GM12878 (cell line): ENCODE data around the gene DYNC1I2. TPM values are rescaled to one million over a fixed set of nuclear protein-coding genes. Genes with fewer than 3 reads are reported as not detected.

Source experiments
- ATAC-seq: fragments of 200-7000 bp; cut with Tn5 transposase; 3 replicates; pipeline ENCODE4 v1.9.1; 2020; ENCODE audit warnings: mild to moderate bottlenecking, moderate library complexity
- BruUV-seq: library from RNA; stranded (reverse); fragments of 400-500 nt; replicated peaks from 2 replicates; lab custom pipeline; 2021; lab: Mats Ljungman, UMichigan
- CTCF ChIA-PET: fragments of 300-600 bp; sonication (Branson Sonifier 250); formaldehyde crosslinking; extraction: SDS; loops from one replicate; lab custom pipeline; 2021; ENCODE audit warnings: inconsistent platforms; lab: Yijun Ruan, JAX
- POLR2A ChIA-PET: fragments of 350-600 bp; formaldehyde crosslinking; extraction: SDS; loops from one replicate; lab custom pipeline; 2021; ENCODE audit warnings: inconsistent platforms; lab: Charles Lee
- RAD21 ChIA-PET: fragments of 300-600 bp; sonication (Branson Sonifier 250); formaldehyde crosslinking; loops from one replicate; lab custom pipeline; 2023; ENCODE audit warnings: antibody characterized with exemption; ENCODE audit not compliant: unreplicated experiment; lab: Charles Lee
- SMC1A ChIA-PET: fragments of 300-600 bp; sonication (Branson Sonifier 250); formaldehyde crosslinking; loops from one replicate; lab custom pipeline; 2023; ENCODE audit not compliant: unreplicated experiment, uncharacterized antibody; lab: Charles Lee
- DNase-seq: peaks from one replicate; pipeline ENCODE4 v3.0.0-alpha.2; 2011; ENCODE audit warnings: low read depth, low spot score
- FAIRE-seq: peaks from 3 replicates; lab custom pipeline; 2011; peaks lifted over from hg19 to GRCh38; lab: Jason Lieb, UNC
- H2AFZ ChIP-seq: 2 replicates; pipeline ENCODE4 v1.6.0; 2011; ENCODE audit warnings: low read depth, low read length, control low read depth; ENCODE audit not compliant: control insufficient read depth
- H3K27ac ChIP-seq: 2 replicates; pipeline ENCODE4 v1.5.1; 2011; ENCODE audit warnings: control low read depth; ENCODE audit not compliant: control insufficient read depth, insufficient read depth
- H3K27me3 ChIP-seq, 2 experiments: replicated peaks in 1 of 2; 2 replicates each; pipeline versions ENCODE4 v1.6.0 to v1.6.1; 2011; ENCODE audit warnings: low read length in 1 of 2; ENCODE audit not compliant: control insufficient read depth in 2 of 2, insufficient read depth in 2 of 2
- H3K36me3 ChIP-seq, 2 experiments: 2 replicates each; pipeline ENCODE4 v1.5.1; 2011; ENCODE audit warnings: low read length in 1 of 2; ENCODE audit not compliant: control insufficient read depth in 2 of 2, insufficient read depth in 2 of 2
- H3K4me1 ChIP-seq: 2 replicates; pipeline ENCODE4 v1.6.1; 2011; ENCODE audit warnings: mild to moderate bottlenecking, low read length, moderate library complexity, mixed read lengths; ENCODE audit not compliant: control insufficient read depth, insufficient read depth
- H3K4me2 ChIP-seq: 2 replicates; pipeline ENCODE4 v1.6.0; 2011; ENCODE audit warnings: control low read depth; ENCODE audit not compliant: control insufficient read depth, insufficient read depth
- H3K4me3 ChIP-seq: fragments of 200-600 bp; sonication (generic); 2 replicates; pipeline ENCODE4 v1.5.1; 2016
- H3K79me2 ChIP-seq: 2 replicates; pipeline ENCODE4 v1.6.0; 2011; ENCODE audit warnings: low read length; ENCODE audit not compliant: control insufficient read depth, insufficient read depth
- H3K9ac ChIP-seq: 2 replicates; pipeline ENCODE4 v1.8.0; 2011; ENCODE audit warnings: low read length, control low read depth, mixed read lengths; ENCODE audit not compliant: control insufficient read depth, insufficient read depth
- H3K9me3 ChIP-seq: replicated peaks from 3 replicates; pipeline ENCODE4 v1.5.1; 2011; ENCODE audit warnings: mild to moderate bottlenecking, low read length; ENCODE audit not compliant: control insufficient read depth, insufficient read depth
- H4K20me1 ChIP-seq: 2 replicates; pipeline ENCODE4 v1.6.0; 2011; ENCODE audit not compliant: control insufficient read depth, insufficient read depth
- ATF7 ChIP-seq: fragments of 450-650 bp; IDR thresholded peaks from 2 replicates; pipeline ENCODE4 v1.6.1; 2016; ENCODE audit warnings: low read depth, mild to moderate bottlenecking
- BACH1 ChIP-seq: fragments of 450-650 bp; IDR thresholded peaks from 2 replicates; pipeline ENCODE4 v1.6.1; 2017; ENCODE audit warnings: mild to moderate bottlenecking, borderline replicate concordance
- BCL11A ChIP-seq: IDR thresholded peaks from 2 replicates; pipeline ENCODE4 v1.6.1; 2011; ENCODE audit warnings: low read depth, low read length
- CBX5 ChIP-seq: sonication (generic); IDR thresholded peaks from 2 replicates; pipeline ENCODE4 v1.6.1; 2016; ENCODE audit warnings: low read depth, moderate library complexity, mild to moderate bottlenecking, inconsistent platforms
- DPF2 ChIP-seq: fragments of 450-650 bp; IDR thresholded peaks from 2 replicates; pipeline ENCODE4 v1.6.1; 2017; ENCODE audit warnings: mild to moderate bottlenecking
- EED ChIP-seq: sonication (generic); IDR thresholded peaks from 2 replicates; pipeline ENCODE4 v1.6.1; 2016; ENCODE audit warnings: antibody characterized with exemption, low read depth
- EZH2 ChIP-seq: IDR thresholded peaks from 2 replicates; pipeline ENCODE4 v1.6.1; 2012; ENCODE audit warnings: low read depth, mild to moderate bottlenecking, control low read depth, inconsistent platforms, low read length, borderline replicate concordance; ENCODE audit not compliant: control insufficient read depth
- FOXK2 ChIP-seq: fragments of 450-650 bp; IDR thresholded peaks from 2 replicates; pipeline ENCODE4 v1.6.1; 2017; ENCODE audit warnings: mild to moderate bottlenecking, moderate library complexity
- GATAD2B ChIP-seq: fragments of 450-650 bp; conservative IDR thresholded peaks from 2 replicates; pipeline ENCODE4 v1.6.1; 2017; ENCODE audit warnings: low read depth, mild to moderate bottlenecking, moderate library complexity
- HDAC2 ChIP-seq: fragments of 200-600 bp; sonication (generic); IDR thresholded peaks from 2 replicates; pipeline ENCODE4 v1.6.1; 2017
- IKZF1 ChIP-seq: fragments of 450-650 bp; conservative IDR thresholded peaks from 2 replicates; pipeline ENCODE4 v1.6.1; 2017; ENCODE audit warnings: antibody characterized with exemption, mild to moderate bottlenecking
- KDM1A ChIP-seq: fragments of 200-600 bp; sonication (generic); IDR thresholded peaks from 2 replicates; pipeline ENCODE4 v1.6.1; 2016; ENCODE audit warnings: borderline replicate concordance
- NRF1 ChIP-seq: conservative IDR thresholded peaks from 2 replicates; pipeline ENCODE4 v1.6.1; 2011; ENCODE audit warnings: mild to moderate bottlenecking, low read depth, low read length, improper control_type of control experiment
- POU2F2 ChIP-seq: IDR thresholded peaks from 3 replicates; pipeline ENCODE4 v1.6.1; 2011; ENCODE audit warnings: low read depth, mild to moderate bottlenecking, low read length, borderline replicate concordance
- RCOR1 ChIP-seq: conservative IDR thresholded peaks from 2 replicates; pipeline ENCODE4 v1.6.1; 2012; ENCODE audit warnings: low read depth, low read length, improper control_type of control experiment
- SIX5 ChIP-seq: IDR thresholded peaks from 2 replicates; pipeline ENCODE4 v1.6.1; 2011; ENCODE audit warnings: mild to moderate bottlenecking, low read depth, low read length, moderate library complexity; ENCODE audit not compliant: severe bottlenecking
- SMARCA5 ChIP-seq: fragments of 450-650 bp; IDR thresholded peaks from 2 replicates; pipeline ENCODE4 v1.6.1; 2017; ENCODE audit warnings: mild to moderate bottlenecking
- in situ Hi-C: fragments of 300-500 bp; cut with MboI; formaldehyde crosslinking; loops from 9 replicates; pipeline ENCODE4 v1.14.3; 2018; ENCODE audit warnings: mixed read lengths
- intact Hi-C: fragments of 100-400 bp; cut with micrococcal nuclease; formaldehyde crosslinking; loops from one replicate; pipeline ENCODE4 v1.14.2; 2022; ENCODE audit not compliant: unreplicated experiment
- polyA plus RNA-seq, 11 experiments: library from polyadenylated mRNA; depleted of rRNA in 4 of 11; unstranded in 6 of 11; stranded (reverse) in 5 of 11; fragments of >200 nt; fragmentation: Nextera tagmentation in 4 of 11; fragmentation: Illumina TruSeq in 1 of 11; extraction: Ambion mirVana in 4 of 11; extraction: Trizol in 1 of 11; gene quantifications; 1 replicate in 1 of 11; 2 replicates in 10 of 11; pipeline versions ENCODE4 v1.2.1 to v1.2.3, GENCODE V29; 2011 to 2016; ENCODE audit warnings: inconsistent platforms in 2 of 11, missing spikeins in 2 of 11, low read depth in 1 of 11
- total RNA-seq, 4 experiments: library from RNA; depleted of rRNA in 3 of 4; stranded (reverse); fragments of >200 nt in 3 of 4; fragmentation: Illumina TruSeq in 1 of 4; extraction: Trizol in 1 of 4; gene quantifications; 2 replicates each; pipeline versions ENCODE4 v1.2.1 to v1.2.3, GENCODE V29; 2013 to 2021
- TF ChIP-seq, protein P1 (sequence below): fragments of 150-350 bp; IDR thresholded peaks from 2 replicates; pipeline ENCODE4 v1.6.1; 2014; ENCODE audit warnings: mild to moderate bottlenecking, low read depth, low read length
- TF ChIP-seq, protein P2 (sequence below): IDR thresholded peaks from 2 replicates; pipeline ENCODE4 v1.6.1; 2011; ENCODE audit warnings: low read depth, mild to moderate bottlenecking, low read length, moderate library complexity, borderline replicate concordance; ENCODE audit errors: extremely low read depth
- TF ChIP-seq, protein P3 (sequence below): IDR thresholded peaks from 2 replicates; pipeline ENCODE4 v1.6.1; 2012; ENCODE audit warnings: improper control_type of control experiment, low read depth, low read length; ENCODE audit not compliant: insufficient replicate concordance

Gene DYNC1I2
- total and polyA plus RNA-seq, 10 of the 15 experiments (the other 5 are each of a cell fraction or from before 2014, with no cell fraction given): 39.9 to 113 (median 53.5) TPM

DNA sequence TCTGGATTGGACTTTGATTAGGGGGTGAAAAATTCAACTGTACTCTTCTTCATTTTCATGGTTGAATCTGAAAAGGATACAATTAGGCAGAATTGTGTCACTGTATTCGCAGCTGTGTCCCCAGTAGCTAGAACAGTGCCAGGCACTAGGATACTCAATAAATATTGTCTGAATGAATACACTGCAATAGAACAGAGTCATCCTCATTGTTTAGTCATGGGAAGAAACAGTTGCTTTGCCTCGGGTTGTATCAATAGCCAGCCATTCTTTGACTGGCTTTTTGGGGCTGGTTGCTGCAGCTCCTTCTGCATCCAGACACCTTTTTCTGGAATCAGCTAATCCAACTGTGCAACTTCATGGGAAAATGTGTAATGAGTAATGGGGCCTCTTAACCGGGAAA, 18.1 kb upstream of the DYNC1I2 start (continued):
- TF ChIP-seq BACH1 (no peak), RCOR1 (no peak), GATAD2B (no peak), EZH2 (no peak), FOXK2 (no peak), SIX5 (no peak), IKZF1 (no peak), NRF1 (no peak), KDM1A (no peak), POU2F2 (no peak), EED (no peak)

DNA sequence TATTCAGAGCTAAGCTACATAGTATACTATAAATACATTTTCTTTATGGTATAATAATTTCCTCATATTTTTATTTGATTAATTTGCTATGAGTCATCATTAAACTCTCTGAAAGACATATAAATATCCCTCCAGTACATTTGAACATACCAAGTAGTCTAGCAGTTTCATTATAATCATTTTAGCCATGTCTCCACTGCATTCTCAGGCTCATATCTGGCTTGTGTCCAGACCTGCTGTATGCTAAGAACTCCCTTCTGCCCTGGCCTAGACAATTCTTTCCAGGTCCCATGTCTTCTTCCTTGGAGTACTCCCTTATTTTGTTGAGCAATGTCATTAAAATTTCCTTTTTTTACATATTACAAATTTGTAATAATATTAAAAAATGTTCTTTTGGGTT, 16.6 kb upstream of the DYNC1I2 start:
- Histone ChIP-seq H3K9me3 (no peaks in the 10 kb centered on the region), H3K36me3 (no peaks in the 10 kb centered on the region), H3K4me2 (no peak overlapping the region), H3K4me3 (no peak overlapping the region), H3K79me2 (no peaks in the 10 kb centered on the region), H4K20me1 (no peaks in the 10 kb centered on the region), H3K9ac (no peak overlapping the region), H3K4me1 (no peaks in the 10 kb centered on the region), H3K27ac (no peak overlapping the region), H3K27me3 (peaks cover 0 to 7% of the 10 kb centered on the region in 2 experiments; a peak in 2 of 4 replicates), H2AFZ (no peak overlapping the region)
- POLR2A ChIA-PET: no interaction called here
- RAD21 ChIA-PET: no interaction called here
- DNase-seq (no peak), ATAC-seq (no peak), FAIRE-seq (no peak)
- intact Hi-C loops (no loop called here), in situ Hi-C loops (no loop called here)
- SMC1A ChIA-PET: interaction anchor here (2.4 kb wide), 1 partner anchor 9 kb away, joined by 5 read pairs; no protein-coding TSS in a partner anchor
- BruUV-seq: no TSS peak
- CTCF ChIA-PET: interaction anchor here (0.7 to 1.6 kb wide), 3 partner anchors 11 to 1885 kb away, joined by 3 to 5 read pairs (median 3); no protein-coding TSS in a partner anchor
- TF ChIP-seq DPF2 (no peak), HDAC2 (no peak), BCL11A (no peak), SMARCA5 (no peak), ATF7 (no peak), CBX5 (no peak), EED (no peak)
- TF ChIP-seq, protein P1, sequence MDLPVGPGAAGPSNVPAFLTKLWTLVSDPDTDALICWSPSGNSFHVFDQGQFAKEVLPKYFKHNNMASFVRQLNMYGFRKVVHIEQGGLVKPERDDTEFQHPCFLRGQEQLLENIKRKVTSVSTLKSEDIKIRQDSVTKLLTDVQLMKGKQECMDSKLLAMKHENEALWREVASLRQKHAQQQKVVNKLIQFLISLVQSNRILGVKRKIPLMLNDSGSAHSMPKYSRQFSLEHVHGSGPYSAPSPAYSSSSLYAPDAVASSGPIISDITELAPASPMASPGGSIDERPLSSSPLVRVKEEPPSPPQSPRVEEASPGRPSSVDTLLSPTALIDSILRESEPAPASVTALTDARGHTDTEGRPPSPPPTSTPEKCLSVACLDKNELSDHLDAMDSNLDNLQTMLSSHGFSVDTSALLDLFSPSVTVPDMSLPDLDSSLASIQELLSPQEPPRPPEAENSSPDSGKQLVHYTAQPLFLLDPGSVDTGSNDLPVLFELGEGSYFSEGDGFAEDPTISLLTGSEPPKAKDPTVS: no peak
- TF ChIP-seq, protein P2, sequence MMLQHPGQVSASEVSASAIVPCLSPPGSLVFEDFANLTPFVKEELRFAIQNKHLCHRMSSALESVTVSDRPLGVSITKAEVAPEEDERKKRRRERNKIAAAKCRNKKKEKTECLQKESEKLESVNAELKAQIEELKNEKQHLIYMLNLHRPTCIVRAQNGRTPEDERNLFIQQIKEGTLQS: no peak
- TF ChIP-seq, protein P3, sequence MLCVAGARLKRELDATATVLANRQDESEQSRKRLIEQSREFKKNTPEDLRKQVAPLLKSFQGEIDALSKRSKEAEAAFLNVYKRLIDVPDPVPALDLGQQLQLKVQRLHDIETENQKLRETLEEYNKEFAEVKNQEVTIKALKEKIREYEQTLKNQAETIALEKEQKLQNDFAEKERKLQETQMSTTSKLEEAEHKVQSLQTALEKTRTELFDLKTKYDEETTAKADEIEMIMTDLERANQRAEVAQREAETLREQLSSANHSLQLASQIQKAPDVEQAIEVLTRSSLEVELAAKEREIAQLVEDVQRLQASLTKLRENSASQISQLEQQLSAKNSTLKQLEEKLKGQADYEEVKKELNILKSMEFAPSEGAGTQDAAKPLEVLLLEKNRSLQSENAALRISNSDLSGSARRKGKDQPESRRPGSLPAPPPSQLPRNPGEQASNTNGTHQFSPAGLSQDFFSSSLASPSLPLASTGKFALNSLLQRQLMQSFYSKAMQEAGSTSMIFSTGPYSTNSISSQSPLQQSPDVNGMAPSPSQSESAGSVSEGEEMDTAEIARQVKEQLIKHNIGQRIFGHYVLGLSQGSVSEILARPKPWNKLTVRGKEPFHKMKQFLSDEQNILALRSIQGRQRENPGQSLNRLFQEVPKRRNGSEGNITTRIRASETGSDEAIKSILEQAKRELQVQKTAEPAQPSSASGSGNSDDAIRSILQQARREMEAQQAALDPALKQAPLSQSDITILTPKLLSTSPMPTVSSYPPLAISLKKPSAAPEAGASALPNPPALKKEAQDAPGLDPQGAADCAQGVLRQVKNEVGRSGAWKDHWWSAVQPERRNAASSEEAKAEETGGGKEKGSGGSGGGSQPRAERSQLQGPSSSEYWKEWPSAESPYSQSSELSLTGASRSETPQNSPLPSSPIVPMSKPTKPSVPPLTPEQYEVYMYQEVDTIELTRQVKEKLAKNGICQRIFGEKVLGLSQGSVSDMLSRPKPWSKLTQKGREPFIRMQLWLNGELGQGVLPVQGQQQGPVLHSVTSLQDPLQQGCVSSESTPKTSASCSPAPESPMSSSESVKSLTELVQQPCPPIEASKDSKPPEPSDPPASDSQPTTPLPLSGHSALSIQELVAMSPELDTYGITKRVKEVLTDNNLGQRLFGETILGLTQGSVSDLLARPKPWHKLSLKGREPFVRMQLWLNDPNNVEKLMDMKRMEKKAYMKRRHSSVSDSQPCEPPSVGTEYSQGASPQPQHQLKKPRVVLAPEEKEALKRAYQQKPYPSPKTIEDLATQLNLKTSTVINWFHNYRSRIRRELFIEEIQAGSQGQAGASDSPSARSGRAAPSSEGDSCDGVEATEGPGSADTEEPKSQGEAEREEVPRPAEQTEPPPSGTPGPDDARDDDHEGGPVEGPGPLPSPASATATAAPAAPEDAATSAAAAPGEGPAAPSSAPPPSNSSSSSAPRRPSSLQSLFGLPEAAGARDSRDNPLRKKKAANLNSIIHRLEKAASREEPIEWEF: no peak
